Bronchial epithelial cell (primary cell): Measurements from ENCODE around the gene ADCY1. TPM values are rescaled to one million over a fixed set of nuclear protein-coding genes. Genes with fewer than 3 reads are reported as not detected.

Experiments
- DNase-seq: peaks from one replicate; pipeline ENCODE4 v3.0.0-alpha.2; 2010; ENCODE audit warnings: low read depth
- FAIRE-seq: peaks from 2 replicates; lab custom pipeline; 2011; peaks lifted over from hg19 to GRCh38; lab: Jason Lieb, UNC
- H3K27me3 ChIP-seq: 2 replicates; pipeline ENCODE4 v1.5.1; 2011; ENCODE audit warnings: low read length; ENCODE audit not compliant: control insufficient read depth, insufficient read depth
- H3K36me3 ChIP-seq: 2 replicates; pipeline ENCODE4 v1.5.1; 2011; ENCODE audit warnings: low read length; ENCODE audit not compliant: control insufficient read depth, insufficient read depth
- H3K4me3 ChIP-seq: 2 replicates; pipeline ENCODE4 v1.5.1; 2011; ENCODE audit warnings: mild to moderate bottlenecking, low read depth, low read length, control low read depth
- total RNA-seq: library from RNA; depleted of rRNA; stranded (reverse); fragments of >200 nt; gene quantifications from 2 replicates; pipeline ENCODE4 v1.2.1, GENCODE V29; 2014
- TF ChIP-seq, protein P1 (sequence below): IDR thresholded peaks from 2 replicates; pipeline ENCODE4 v1.5.1; 2011; ENCODE audit warnings: mild to moderate bottlenecking, moderate library complexity, low read length, control low read depth, inconsistent platforms; ENCODE audit not compliant: insufficient read depth, severe bottlenecking

Gene ADCY1
- total RNA-seq, 1 donor from 2014 or later: 0.79 TPM

DNA sequence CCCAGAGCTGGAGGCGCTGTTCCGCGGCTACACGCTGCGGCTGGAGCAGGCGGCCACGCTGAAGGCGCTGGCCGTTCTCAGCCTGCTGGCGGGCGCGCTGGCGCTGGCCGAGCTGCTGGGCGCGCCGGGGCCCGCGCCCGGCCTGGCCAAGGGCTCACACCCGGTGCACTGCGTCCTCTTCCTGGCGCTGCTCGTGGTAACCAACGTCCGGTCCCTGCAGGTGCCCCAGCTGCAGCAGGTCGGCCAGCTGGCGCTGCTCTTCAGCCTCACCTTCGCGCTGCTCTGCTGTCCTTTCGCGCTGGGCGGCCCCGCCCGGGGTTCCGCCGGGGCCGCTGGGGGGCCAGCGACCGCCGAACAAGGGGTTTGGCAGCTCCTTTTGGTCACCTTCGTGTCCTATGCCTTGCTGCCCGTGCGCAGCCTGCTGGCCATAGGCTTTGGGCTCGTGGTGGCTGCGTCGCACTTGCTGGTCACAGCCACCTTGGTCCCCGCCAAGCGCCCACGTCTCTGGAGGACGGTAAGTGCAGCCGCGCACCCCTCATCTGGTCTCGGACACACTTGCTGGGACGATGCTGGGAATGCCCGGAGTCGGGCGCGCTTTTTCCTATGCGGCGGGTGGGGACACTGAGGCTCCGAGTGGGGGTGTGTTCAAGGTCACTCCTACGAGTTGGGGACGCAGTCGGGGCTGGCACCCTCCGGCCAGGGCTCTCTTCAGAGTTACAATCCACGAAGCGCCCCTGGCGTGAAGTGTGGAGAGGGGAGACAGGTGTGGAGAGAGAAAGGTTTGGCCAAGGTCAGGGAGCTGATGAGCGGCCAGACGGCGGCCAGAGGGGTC lies 717 bp downstream of the ADCY1 start:
- H3K36me3 ChIP-seq: no peaks in the 10 kb centered on the region
- peak overlapping the region; percentile 34 for H3K4me3 ChIP-seq
- TF ChIP-seq, protein P1, sequence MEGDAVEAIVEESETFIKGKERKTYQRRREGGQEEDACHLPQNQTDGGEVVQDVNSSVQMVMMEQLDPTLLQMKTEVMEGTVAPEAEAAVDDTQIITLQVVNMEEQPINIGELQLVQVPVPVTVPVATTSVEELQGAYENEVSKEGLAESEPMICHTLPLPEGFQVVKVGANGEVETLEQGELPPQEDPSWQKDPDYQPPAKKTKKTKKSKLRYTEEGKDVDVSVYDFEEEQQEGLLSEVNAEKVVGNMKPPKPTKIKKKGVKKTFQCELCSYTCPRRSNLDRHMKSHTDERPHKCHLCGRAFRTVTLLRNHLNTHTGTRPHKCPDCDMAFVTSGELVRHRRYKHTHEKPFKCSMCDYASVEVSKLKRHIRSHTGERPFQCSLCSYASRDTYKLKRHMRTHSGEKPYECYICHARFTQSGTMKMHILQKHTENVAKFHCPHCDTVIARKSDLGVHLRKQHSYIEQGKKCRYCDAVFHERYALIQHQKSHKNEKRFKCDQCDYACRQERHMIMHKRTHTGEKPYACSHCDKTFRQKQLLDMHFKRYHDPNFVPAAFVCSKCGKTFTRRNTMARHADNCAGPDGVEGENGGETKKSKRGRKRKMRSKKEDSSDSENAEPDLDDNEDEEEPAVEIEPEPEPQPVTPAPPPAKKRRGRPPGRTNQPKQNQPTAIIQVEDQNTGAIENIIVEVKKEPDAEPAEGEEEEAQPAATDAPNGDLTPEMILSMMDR: peak; percentile 31
- DNase-seq: peak; percentile 16
- FAIRE-seq: no peak
- H3K27me3 ChIP-seq: peaks cover 44% of the 10 kb centered on the region

DNA sequence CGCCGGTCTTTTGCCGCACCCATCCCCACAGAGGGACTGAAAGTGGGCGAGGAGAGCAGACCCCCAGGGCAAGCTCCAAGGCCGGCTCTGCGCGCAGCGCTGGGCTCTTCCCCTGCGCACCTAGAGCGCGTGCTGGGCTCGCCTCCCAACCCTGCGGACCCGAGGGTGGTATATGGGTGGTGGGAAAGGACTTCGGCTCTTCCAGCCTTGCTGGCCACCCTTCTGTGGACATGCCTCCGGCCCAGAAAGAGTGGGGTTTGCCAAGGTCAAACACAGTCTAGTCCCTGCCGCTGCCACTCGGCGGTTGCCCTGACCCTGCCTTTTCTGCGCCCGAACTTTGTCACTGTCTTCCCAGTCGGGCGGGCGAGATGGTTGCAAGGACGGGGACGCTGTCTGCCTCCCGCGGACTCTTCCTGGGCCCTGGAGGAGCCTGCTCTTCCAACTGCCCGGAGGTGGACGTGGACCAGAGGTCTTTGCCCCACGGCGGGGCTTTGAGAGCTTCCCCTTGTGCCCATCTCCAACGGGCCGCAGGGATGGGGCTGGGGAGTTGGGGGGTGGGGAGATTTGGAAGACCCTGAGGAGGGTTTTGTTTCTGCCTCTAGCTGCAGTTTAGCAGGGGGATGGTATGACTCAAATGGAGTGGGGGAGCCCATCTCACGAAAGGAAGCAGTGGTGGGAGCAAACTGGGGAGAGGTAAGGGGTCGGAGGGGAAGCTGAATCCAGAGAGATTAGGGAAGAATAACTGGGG lies 1.5 kb downstream of the ADCY1 start:
- Histone ChIP-seq H3K27me3 (peaks cover 44% of the 10 kb centered on the region), H3K36me3 (no peaks in the 10 kb centered on the region), H3K4me3 (no peak overlapping the region)
- FAIRE-seq: no peak
- DNase-seq: no peak
- TF ChIP-seq, protein P1: no peak

DNA sequence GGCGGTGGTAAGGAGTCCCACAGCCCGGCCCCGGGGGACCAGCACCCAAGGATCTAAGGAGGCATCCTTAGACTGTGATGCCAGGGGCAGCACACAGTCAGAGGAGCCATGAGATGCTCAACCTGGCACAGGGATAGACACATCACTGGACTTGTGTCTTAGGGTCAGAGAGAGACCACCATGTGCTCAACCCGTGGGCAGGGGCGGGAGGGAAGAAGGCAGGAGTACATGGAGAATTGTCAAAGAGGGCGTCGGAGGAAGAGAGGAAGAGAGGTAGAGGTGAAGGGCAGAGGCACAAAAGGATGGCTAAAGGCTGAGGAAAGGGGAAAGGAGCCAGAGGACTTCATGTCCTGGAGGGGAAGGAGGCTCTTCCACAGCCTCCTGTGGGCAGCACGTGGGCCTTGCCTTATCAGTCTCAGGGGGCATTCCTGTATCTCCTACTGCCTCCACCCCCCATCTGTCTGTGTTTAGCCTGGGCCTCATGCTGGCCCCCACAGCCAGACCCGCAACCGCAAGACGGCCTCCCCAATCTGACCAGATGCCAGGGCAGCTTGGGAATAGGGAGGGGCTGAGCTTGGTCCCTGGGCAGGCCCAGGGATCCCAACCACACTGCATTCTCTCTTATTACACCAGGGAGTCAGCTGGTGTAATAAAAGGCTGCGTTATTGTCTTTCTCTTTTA lies 2.2 kb downstream of the ADCY1 start:
- Histone ChIP-seq H3K36me3 (no peaks in the 10 kb centered on the region), H3K4me3 (no peak overlapping the region), H3K27me3 (peaks cover 44% of the 10 kb centered on the region)
- TF ChIP-seq, protein P1: no peak
- DNase-seq: no peak
- no peak for FAIRE-seq

DNA sequence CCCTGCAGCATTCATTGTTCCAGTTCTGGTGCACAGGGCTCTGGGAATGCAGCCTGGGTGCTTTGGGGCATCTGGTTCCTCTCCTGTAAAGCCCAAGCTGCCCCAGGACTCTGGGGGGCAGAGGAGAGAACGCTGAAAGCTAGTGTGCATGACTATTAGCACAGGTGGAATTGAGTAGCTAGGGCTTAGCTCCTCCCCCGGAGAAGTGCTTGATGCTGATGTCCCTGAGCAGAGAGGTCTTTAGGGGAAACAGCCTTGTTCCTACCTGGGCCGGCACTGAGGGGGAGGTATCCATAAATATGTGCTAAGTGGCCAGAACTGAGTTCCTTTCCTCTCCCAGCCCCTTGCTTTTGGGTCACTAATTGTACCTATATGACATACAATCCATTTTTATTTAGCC lies 3.9 kb downstream of the ADCY1 start:
- TF ChIP-seq, protein P1: no peak
- no peak for FAIRE-seq
- Histone ChIP-seq H3K27me3 (peaks cover 42% of the 10 kb centered on the region), H3K4me3 (no peak overlapping the region), H3K36me3 (no peaks in the 10 kb centered on the region)
- no peak for DNase-seq

DNA sequence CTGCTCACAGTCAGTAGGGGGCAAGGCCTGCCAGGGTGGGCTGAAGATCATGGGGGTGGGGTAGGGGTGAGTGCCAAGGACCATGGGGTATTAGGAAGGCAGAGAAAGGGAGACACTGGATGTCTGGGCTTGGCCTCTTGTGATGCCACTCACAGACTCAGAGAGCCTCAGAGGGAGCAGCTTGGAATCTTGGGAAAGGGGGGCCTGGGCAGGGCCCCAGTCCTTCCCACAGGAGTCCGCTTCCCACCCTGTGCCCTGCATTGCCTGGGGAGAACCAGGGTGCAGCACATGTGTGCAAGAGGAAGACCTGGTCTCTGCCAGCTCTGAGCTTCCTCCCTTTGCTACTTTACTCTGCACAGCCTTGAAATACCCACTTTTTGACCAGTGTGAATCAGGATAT lies 4.3 kb downstream of the ADCY1 start:
- TF ChIP-seq, protein P1: no peak
- no peak overlapping the region for H3K4me3 ChIP-seq
- H3K36me3 ChIP-seq: no peaks in the 10 kb centered on the region
- DNase-seq: no peak
- no peak for FAIRE-seq
- peaks cover 39% of the 10 kb centered on the region for H3K27me3 ChIP-seq
